AG10803 (cell line): Measurements from ENCODE around the gene SCP2.

Experiments
- DNase-seq: peaks from one replicate; pipeline ENCODE4 v3.0.0; 2010; ENCODE audit warnings: low read depth
- H3K4me3 ChIP-seq: 2 replicates; pipeline ENCODE4 v1.5.1; 2011; ENCODE audit warnings: mild to moderate bottlenecking, low read length, control low read depth
- TF ChIP-seq, protein P1 (sequence below): conservative IDR thresholded peaks from 2 replicates; pipeline ENCODE4 v1.5.1; 2011; ENCODE audit warnings: mild to moderate bottlenecking, low read length, control low read depth, inconsistent platforms

Gene SCP2

GRCh38 chr1:52907812-52908153 lies 19.3 kb upstream of the SCP2 start:
- H3K4me3 ChIP-seq = no peak overlapping the region
- TF ChIP-seq, protein P1, sequence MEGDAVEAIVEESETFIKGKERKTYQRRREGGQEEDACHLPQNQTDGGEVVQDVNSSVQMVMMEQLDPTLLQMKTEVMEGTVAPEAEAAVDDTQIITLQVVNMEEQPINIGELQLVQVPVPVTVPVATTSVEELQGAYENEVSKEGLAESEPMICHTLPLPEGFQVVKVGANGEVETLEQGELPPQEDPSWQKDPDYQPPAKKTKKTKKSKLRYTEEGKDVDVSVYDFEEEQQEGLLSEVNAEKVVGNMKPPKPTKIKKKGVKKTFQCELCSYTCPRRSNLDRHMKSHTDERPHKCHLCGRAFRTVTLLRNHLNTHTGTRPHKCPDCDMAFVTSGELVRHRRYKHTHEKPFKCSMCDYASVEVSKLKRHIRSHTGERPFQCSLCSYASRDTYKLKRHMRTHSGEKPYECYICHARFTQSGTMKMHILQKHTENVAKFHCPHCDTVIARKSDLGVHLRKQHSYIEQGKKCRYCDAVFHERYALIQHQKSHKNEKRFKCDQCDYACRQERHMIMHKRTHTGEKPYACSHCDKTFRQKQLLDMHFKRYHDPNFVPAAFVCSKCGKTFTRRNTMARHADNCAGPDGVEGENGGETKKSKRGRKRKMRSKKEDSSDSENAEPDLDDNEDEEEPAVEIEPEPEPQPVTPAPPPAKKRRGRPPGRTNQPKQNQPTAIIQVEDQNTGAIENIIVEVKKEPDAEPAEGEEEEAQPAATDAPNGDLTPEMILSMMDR = no peak
- DNase-seq = no peak

DNA sequence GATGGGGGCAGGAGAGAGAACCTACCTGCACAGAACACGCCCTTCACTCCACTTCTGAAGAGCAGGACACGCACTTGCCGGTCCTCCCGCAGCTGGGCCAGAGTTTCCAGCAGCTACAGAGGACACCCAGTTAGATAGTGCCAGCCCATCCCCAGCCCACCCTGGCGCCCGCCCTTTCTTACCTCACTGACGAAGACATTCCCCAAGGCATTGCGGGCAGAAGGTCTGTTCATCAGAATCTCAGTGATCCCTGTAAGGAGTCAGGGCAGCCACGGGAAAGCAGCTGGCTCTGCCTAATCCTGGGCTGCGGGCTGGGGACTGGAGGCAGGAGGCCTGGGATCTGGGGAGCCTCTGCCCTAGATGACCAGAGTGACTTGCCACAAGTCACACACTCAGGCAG lies 15.5 kb upstream of the SCP2 start:
- DNase-seq = no peak
- TF ChIP-seq, protein P1 = no peak
- H3K4me3 ChIP-seq = no peak overlapping the region

GRCh38 chr1:52913014-52913413 lies 14.1 kb upstream of the SCP2 start:
- DNase-seq = no peak
- TF ChIP-seq, protein P1 = no peak
- H3K4me3 ChIP-seq = no peak overlapping the region

DNA sequence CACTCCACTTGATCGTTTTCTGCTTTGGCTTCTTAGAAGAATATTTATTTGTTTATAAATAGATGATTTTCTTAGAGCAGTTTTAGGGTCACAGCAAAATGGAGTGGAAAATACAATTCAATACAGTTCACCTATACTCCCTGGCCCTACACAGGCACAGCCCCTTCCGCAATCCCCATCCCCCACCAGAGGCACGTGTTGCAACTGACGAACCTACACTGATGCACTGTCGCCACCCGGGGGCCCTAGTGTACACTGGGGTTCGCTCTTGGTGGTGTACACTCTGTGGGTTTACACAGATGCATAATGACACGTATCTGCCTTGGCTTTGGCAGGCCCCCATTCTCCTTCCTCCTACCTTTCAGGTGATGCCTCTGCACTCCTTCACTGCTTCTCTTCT lies 13.5 kb upstream of the SCP2 start:
- TF ChIP-seq, protein P1 = no peak; the same call in 1 of the 2 replicates
- H3K4me3 ChIP-seq = no peak overlapping the region
- DNase-seq = no peak

GRCh38 chr1:52914463-52914862 lies 12.6 kb upstream of the SCP2 start:
- TF ChIP-seq, protein P1 = no peak
- no peak for DNase-seq
- H3K4me3 ChIP-seq = no peak overlapping the region

DNA sequence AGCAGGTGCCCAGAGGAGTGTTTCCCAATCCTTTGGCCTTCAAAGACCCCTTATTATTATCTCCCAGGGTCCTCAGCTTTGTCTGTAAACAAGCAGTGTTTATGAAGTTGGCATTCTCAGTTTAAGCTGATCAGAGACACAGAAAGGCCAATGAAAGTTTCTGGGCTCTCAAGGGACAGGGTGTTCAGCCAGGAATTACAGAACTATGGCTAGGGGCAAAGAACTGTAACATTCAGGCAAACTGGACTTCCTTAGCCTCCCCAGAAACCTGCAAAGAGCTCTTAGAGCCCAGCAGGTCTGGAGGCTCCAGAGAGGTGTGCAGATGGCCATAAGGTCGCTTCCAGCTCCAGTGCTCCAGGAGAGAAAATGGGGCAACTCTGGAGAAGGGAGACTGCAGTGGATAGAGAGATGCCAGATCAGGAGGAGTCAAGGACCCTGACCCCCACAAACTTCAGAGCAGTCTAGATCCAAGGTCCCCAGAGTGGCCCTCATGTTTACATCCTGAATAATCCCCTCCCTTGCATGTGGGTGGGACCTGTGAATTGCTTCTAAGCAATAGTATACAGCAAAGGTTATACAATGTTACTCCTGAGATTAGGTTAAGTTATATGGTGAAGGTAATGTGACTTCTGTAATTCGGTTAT lies 11.7 kb upstream of the SCP2 start:
- no peak overlapping the region for H3K4me3 ChIP-seq
- DNase-seq = no peak
- TF ChIP-seq, protein P1 = no peak

DNA sequence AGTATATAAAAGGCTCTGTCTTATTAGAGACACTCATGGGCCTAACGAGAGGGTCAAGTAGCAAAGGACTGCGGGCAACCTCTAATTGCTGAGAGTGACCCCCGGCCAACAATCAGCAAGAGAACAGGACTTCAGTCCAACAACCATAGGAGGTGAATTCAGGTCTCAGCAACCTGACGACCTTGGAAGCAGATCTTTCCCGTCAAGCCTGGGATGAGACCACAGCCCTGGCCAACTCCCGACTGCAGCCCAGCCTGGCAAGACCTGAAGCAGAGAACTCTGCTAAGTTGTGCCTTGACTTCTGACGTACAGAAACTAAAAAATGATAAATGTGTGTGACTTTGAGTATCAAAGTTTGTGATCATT lies 11.2 kb upstream of the SCP2 start:
- no peak for DNase-seq
- H3K4me3 ChIP-seq = no peak overlapping the region
- TF ChIP-seq, protein P1 = no peak
